ACHN (cell line): Measurements from ENCODE around the gene ARL11.

ENCODE experiments used
- DNase-seq: peaks from one replicate; pipeline ENCODE4 v3.0.0-alpha.2; 2015
- in situ Hi-C: cut with HindIII; loops from 2 replicates; pipeline ENCODE4 v1.10.0; 2017; ENCODE audit warnings: low sequenced_read_pairs, low pct_ligation_motif_present, low pct_unique_long_range_greater_than_20kb

Gene ARL11

GRCh38 chr13:49678191-49678914, 50.0 kb downstream of the ARL11 start:
- no peak for DNase-seq
- in situ Hi-C loops: no loop called here

DNA sequence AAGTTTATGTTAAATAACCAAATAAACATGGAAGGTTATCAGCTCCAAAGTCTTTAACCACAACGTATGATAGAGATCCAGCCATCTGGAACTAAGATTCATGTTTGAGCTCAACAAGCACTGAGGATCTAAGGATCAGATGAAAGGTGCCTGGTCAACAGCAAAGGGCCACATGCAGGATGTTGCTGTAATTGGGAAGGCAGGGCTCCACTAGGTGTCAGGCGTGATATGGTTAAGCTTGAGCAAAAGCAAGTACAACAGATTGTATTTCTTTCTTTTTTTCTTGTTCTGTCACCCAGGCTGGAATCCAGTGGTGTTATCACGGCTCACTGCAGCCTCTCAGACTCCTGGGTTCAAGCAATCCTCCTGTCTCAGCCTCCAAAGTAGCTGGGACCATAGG, 50.9 kb downstream of the ARL11 start:
- in situ Hi-C loops: no loop called here
- no peak for DNase-seq

DNA sequence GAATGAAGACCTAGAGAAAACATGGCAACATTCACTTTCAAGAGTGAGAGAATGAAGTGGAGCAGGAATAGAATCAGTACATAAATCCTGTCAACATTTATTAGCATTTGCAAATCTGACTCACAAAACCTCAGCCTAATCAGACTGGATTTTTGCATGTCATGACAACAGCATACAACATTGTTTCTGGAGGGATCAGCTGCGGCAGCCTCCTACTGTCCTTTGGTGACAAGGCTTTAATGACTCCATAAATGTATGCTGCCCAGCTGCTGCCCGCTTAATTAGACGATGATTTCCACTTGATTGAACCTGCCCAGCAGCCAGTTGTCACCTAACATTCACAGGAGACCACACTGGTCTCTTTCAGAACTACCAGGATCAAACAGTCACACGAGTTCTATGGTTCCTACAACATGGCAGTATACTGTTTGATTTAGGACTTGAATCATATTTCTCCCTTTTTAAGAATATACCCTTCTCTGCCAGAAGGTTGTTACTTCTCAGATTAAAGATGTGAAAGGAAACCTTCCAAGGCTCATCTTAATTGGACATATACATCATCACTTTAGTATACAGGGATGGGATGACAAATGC, 53.6 kb downstream of the ARL11 start:
- DNase-seq: no peak
- in situ Hi-C loops: no loop called here
